ENCODE results near the gene GAREM1.

DNA sequence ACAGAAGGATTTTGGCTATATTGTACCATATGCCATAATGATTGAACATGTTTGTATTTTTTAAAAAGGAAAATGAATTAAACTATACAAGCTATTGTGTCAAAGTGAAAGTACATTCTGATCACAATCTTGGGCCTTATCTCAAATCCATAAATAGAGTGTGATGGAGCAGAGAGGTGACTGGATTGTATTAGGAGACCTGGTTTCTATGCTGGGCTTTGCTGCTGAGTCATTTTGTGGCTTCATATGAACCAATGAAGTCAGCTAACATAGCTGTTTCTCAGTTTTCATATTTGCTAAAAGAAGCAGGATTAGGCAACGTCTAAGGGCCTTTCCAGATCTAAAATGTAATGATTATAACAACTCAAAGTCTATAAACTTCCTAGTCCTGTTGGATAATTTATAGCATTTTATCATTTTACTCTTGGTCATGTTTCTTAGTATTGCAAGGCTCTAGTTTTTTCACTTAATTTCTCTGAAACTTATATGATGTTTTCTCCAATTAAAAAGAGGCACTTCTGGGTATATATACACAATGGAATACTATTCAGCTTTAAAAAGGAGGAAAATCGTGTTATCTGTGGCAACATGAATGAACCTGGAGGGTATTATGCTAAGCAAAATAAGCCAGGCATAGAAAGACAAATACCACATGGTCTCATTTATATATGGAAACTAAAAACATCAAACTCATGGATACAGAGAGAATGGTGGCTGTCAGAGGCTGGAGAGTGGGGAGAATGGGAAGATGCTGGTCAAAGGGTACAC, 168.5 kb downstream of the GAREM1 start:
- no peak for TF ChIP-seq CTCF (IDR thresholded peaks at IDR 0.05; ENCODE audit: low read depth, low read length, missing input control)
- TF ChIP-seq YY1 (IDR thresholded peaks at IDR 0.05) = peak; percentile 11
- TF ChIP-seq JUND (IDR thresholded peaks at IDR 0.05) = peak in 1 of 2 donors; percentile 6
- no peak for TF ChIP-seq TAF1 (conservative IDR thresholded peaks at IDR 0.05)
- TF ChIP-seq REST (IDR thresholded peaks at IDR 0.05) = no peak
- TF ChIP-seq, protein P1, sequence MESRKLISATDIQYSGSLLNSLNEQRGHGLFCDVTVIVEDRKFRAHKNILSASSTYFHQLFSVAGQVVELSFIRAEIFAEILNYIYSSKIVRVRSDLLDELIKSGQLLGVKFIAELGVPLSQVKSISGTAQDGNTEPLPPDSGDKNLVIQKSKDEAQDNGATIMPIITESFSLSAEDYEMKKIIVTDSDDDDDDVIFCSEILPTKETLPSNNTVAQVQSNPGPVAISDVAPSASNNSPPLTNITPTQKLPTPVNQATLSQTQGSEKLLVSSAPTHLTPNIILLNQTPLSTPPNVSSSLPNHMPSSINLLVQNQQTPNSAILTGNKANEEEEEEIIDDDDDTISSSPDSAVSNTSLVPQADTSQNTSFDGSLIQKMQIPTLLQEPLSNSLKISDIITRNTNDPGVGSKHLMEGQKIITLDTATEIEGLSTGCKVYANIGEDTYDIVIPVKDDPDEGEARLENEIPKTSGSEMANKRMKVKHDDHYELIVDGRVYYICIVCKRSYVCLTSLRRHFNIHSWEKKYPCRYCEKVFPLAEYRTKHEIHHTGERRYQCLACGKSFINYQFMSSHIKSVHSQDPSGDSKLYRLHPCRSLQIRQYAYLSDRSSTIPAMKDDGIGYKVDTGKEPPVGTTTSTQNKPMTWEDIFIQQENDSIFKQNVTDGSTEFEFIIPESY (IDR thresholded peaks at IDR 0.05) = no peak
- no peak for TF ChIP-seq ATF3 (IDR thresholded peaks at IDR 0.05)
- no peak for TF ChIP-seq RAD21 (IDR thresholded peaks at IDR 0.05)
- TF ChIP-seq SP1 (IDR thresholded peaks at IDR 0.05) = no peak
- TF ChIP-seq EGR1 (IDR thresholded peaks at IDR 0.05; ENCODE audit: low read depth in 2 of 2) = no peak
- TF ChIP-seq GABPA (IDR thresholded peaks at IDR 0.05 in 1 of 2, conservative IDR thresholded peaks at IDR 0.05 in 1 of 2) = no peak
- TF ChIP-seq MAX (IDR thresholded peaks at IDR 0.05) = no peak
- no peak for TF ChIP-seq RXRA (IDR thresholded peaks at IDR 0.05)
